Psoas muscle (tissue), 8 donors: ENCODE results near the gene SCN9A. TPM values are rescaled to one million over a fixed set of nuclear protein-coding genes. Genes with fewer than 3 reads are reported as not detected.

ENCODE experiments used
- ATAC-seq, 4 donors: fragments of 200-7000 bp; cut with Tn5 transposase; one replicate each; pipeline ENCODE4 v1.9.1; 2020; ENCODE audit warnings: moderate library complexity in 3 of 4, mild to moderate bottlenecking in 2 of 4
- DNase-seq, 2 donors: peaks; one replicate each; pipeline ENCODE4 v3.0.0-alpha.2; 2020
- H3K27ac ChIP-seq: fragments of 200-600 bp; one replicate; pipeline ENCODE4 v1.8.0; 2022
- H3K27me3 ChIP-seq, 3 donors: fragments of 200-600 bp in 1 of 3; one replicate each; pipeline versions ENCODE4 v1.6.1 to v1.8.0; 2013 to 2022; ENCODE audit warnings: low read length in 2 of 3, mild to moderate bottlenecking in 2 of 3, moderate library complexity in 1 of 3; ENCODE audit not compliant: insufficient read depth in 3 of 3
- H3K36me3 ChIP-seq, 2 donors: fragments of 200-600 bp in 1 of 2; one replicate each; pipeline versions ENCODE4 v1.6.1 to v1.8.0; 2013 to 2022; ENCODE audit warnings: low read depth in 1 of 2, mild to moderate bottlenecking in 1 of 2, moderate library complexity in 1 of 2; ENCODE audit not compliant: insufficient read depth in 1 of 2
- H3K4me1 ChIP-seq: fragments of 200-600 bp; one replicate; pipeline ENCODE4 v1.8.0; 2022
- H3K4me3 ChIP-seq: fragments of 200-600 bp; one replicate; pipeline ENCODE4 v1.8.0; 2022; ENCODE audit warnings: mild to moderate bottlenecking
- H3K9me3 ChIP-seq: fragments of 200-600 bp; one replicate; pipeline ENCODE4 v1.8.0; 2022
- CTCF ChIP-seq: fragments of 200-600 bp; IDR thresholded peaks from one replicate; pipeline ENCODE4 v1.8.0; 2022; ENCODE audit warnings: antibody characterized with exemption
- WGBS, 3 donors: extraction: QIAGEN DNeasy Blood & Tissue Kit; methylation state at CpG; one replicate each; pipeline versions ENCODE4 v1.1.6 to v1.1.7; 2013; 5-methylcytosine and 5-hydroxymethylcytosine counted together
- intact Hi-C, 2 donors: fragments of 100-400 bp; cut with DNase I; formaldehyde crosslinking; loops; one replicate each; pipeline versions ENCODE4 v1.11.0 to v1.14.2; 2022
- polyA plus RNA-seq, 3 donors: library from polyadenylated mRNA; stranded (reverse); fragments of 200-250 nt; gene quantifications; one replicate each; pipeline ENCODE4 v1.2.3, GENCODE V29; 2013
- total RNA-seq, 4 donors: library from RNA; stranded (reverse); fragmentation: NEBNext Ultra II Directional in 2 of 4; extraction: Animal tissue kit (Norgen Biotek cat#: 25700) in 2 of 4; gene quantifications; one replicate each; pipeline versions ENCODE4 v1.2.1 to v1.2.4, GENCODE V29; 2021 to 2023
- donor health status: healthy with polysubstance abuse.
- donor health status: DM: no; HTN: no; CAD: no; lungs with moderate emphysema.
- donor health status: Bipolar disorder and iron deficiency.
- donor health status: healthy.
- donor health status: DM: yes; HTN: yes; CAD: no.
- donor health status: DM: no; HTN: no; CAD: no.
- donor health status: DM: no; HTN: no; CAD: no.
- donor health status: DM: yes; HTN: yes; CAD: no.

Gene SCN9A
- total and polyA plus RNA-seq, 7 donors: 0.06 to 1.1 (median 0.34) TPM

DNA sequence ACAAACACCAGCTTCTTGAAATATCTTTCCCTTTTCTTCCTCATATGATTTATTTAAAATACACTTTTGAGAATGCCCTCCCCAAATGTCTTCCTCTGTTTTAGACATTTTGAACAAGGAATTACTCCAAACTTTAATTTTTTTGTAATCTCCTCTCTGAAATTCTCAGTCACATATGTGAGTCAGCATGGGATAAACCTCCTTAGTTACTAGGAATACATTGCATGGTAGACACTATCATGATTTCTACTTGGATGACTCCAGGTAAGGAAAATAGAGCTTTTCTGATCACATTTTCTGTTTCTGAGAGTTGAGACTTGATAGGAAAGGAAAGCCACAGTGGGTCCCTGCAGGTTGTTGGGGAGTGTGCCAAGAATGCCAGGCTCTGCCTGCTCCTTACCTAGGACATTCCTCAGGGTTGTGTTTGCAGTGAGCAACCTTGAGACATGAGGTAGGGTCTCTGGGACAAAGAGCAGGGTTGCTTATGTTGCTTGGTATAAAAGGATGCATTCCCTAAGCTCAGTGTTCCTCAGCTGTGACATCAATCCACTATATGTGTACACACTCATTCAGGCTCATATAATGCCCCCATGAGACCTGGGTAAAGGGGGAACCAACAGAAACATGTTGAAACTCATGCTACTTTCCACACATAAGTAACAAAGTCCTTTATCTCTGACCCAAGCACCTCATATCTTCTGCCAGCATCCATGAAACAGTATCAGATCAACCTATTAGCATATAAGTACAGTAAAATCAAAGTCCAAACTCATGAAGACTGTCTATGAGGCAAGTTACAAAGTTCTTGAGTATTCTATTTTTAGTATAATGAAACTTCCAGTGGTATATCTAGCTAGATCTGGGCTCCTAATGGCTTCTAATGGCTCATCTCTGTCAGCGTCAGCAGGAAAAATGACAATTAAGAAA is 135.1 kb downstream of the SCN9A start:
- H3K4me3 ChIP-seq: no peak overlapping the region
- H3K27me3 ChIP-seq: no peaks in the 10 kb centered on the region
- H3K27ac ChIP-seq: no peak overlapping the region
- ATAC-seq (no peak), DNase-seq (no peak)
- TF ChIP-seq CTCF: no peak
- intact Hi-C loops: no loop called here
- H3K36me3 ChIP-seq: no peaks in the 10 kb centered on the region
- no peaks in the 10 kb centered on the region for H3K4me1 ChIP-seq
- 93 to 100% (median 100%) methylated on average over 1 of the region's 1 CpG for WGBS, 3 donors
- H3K9me3 ChIP-seq: no peaks in the 10 kb centered on the region

DNA sequence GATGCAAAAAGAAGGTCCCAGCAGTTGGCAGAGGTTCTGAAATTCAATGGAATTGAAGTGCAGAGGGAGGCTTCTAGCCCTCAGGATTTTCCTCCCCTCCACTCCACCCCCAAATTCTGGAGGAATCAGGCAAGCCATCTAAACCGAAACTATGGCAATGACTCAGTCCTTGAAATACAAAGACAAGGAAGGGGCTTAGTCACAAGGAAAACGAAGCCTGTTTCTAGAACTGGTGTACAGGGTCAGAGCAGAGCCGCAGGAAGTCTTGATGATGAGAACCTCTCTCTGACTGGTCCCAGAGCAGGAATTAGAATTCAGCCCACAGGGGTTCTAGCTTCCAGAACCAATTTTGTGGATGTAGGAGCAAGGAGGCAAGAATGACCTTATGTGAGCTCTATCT is 136.2 kb downstream of the SCN9A start:
- TF ChIP-seq CTCF: no peak
- H3K4me1 ChIP-seq: no peaks in the 10 kb centered on the region
- H3K27ac ChIP-seq: no peak overlapping the region
- DNase-seq (no peak), ATAC-seq (no peak)
- WGBS, 3 donors: 75 to 88% (median 83%) methylated on average over 3 of the region's 3 CpGs
- no peaks in the 10 kb centered on the region for H3K27me3 ChIP-seq
- H3K4me3 ChIP-seq: no peak overlapping the region
- no peaks in the 10 kb centered on the region for H3K9me3 ChIP-seq
- H3K36me3 ChIP-seq: no peaks in the 10 kb centered on the region
- intact Hi-C loops: no loop called here

GRCh38 chr2:166238176-166238575 is 137.6 kb downstream of the SCN9A start:
- no peaks in the 10 kb centered on the region for H3K27me3 ChIP-seq
- H3K36me3 ChIP-seq: no peaks in the 10 kb centered on the region
- H3K27ac ChIP-seq: no peak overlapping the region
- no peaks in the 10 kb centered on the region for H3K4me1 ChIP-seq
- DNase-seq (no peak), ATAC-seq (no peak)
- no peak overlapping the region for H3K4me3 ChIP-seq
- TF ChIP-seq CTCF: no peak
- intact Hi-C loops: no loop called here
- H3K9me3 ChIP-seq: no peaks in the 10 kb centered on the region

GRCh38 chr2:166234112-166234846 is 141.5 kb downstream of the SCN9A start:
- no peak overlapping the region for H3K4me3 ChIP-seq
- TF ChIP-seq CTCF: no peak
- 46 to 50% (median 48%) methylated on average over 7 of the region's 7 CpGs for WGBS, 3 donors

More at GRCh38 chr2:166234112-166234846, 141.5 kb downstream of the SCN9A start:
- H3K9me3 ChIP-seq: no peaks in the 10 kb centered on the region
- ATAC-seq (no peak), DNase-seq (no peak)
- no peak overlapping the region for H3K27ac ChIP-seq
- H3K4me1 ChIP-seq: no peaks in the 10 kb centered on the region
- intact Hi-C loops: no loop called here
- H3K27me3 ChIP-seq: no peaks in the 10 kb centered on the region
- no peaks in the 10 kb centered on the region for H3K36me3 ChIP-seq
